Germinal center (tissue), 1 donor: ENCODE measurements around the gene ARID1B.
"Not testable (repeated sequence)": the region's sequence is repeated elsewhere in the genome, so short reads cannot be mapped to it uniquely, and the experiment has no call there.

ENCODE experiments used
- DNase-seq: peaks from one replicate; pipeline ENCODE4 v3.0.0; 2012; ENCODE audit warnings: mixed read lengths, low spot score

The ARID1B gene

GRCh38 chr6:156963712-156964700 is 186.8 kb downstream of the ARID1B start:
- no peak for DNase-seq

DNA sequence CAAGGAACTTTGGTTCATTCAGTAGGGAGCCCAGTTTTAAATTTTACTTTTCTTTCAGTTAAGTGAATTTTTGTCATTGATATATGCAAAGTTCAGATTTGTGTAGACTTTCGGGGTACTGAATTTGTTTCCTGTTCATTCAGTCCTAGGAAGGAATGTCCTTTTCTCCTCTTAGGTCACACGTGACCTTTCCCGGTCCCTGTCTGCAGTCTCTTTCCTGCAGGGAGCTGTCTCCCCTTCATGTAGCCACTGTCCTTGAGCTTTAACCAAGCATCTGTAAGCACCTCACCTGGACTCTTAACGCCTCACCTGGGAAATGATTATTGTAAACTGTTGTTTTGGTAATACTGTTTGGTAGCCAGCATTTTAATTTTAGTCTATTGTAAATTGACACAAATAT is 190.7 kb downstream of the ARID1B start:
- no peak for DNase-seq

GRCh38 chr6:156969233-156969632 is 192.1 kb downstream of the ARID1B start:
- DNase-seq, result no peak

DNA sequence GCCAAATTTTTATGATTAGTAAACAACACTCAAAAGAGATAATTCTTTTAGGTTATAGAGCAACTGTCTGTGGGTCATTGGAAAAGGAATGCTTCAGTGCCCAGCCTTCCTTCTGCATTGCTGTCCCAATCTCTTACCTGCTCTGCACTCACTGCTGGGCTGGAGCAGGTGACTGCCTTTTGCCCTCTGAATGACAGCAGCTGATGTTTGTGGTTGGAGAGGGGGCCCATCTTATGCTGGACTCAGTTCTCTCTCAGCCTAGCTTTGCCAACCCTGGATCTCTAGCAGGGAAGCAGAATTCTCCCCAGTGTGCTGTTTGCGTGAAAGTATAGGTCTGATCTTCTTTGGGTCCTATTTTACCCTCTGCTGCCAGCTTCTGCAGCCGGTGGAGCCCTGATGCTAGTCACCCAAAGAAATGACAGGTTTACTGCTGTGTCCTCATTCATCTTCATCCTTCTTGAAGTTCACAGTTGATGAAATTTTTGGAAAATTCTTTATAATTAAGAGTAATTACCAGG is 193.5 kb downstream of the ARID1B start:
- no peak for DNase-seq

DNA sequence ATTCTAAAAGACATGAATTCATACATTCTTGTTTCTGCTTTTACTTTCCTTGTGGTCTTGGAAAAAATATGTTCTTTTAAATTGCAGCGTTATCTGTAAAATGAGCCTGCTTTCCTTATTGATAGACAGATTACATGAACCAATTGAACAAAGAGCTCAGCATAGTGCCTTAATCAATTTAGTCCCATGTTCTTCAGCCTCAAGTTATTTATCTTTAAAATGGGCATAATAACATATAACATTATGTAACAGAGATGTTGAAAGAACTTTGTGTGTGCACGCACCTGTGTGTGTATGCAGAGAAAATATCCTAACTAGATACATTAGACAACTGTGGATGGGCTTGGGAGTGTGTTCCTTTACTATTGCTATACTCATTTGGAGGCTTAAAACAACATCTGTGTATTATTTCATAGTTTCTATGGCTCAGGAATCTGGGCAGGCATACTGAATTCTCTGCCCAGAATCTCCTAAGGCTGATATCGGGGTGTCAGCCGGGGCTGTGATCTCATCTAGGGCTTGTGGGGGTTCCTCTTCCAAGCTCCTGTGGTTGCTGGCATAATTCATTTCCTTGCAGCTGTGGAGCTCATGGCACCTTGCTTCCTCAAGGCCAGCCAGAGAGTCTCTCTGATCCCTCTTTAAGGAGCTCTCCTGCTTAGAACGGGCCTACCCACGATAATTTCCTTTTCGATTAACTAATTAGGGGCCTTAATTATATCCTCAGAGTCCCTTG is 194.1 kb downstream of the ARID1B start:
- no peak for DNase-seq

- DNase-seq, result no peak
Observed at GRCh38 chr6:156972145-156972544, 195.0 kb downstream of the ARID1B start.

DNA sequence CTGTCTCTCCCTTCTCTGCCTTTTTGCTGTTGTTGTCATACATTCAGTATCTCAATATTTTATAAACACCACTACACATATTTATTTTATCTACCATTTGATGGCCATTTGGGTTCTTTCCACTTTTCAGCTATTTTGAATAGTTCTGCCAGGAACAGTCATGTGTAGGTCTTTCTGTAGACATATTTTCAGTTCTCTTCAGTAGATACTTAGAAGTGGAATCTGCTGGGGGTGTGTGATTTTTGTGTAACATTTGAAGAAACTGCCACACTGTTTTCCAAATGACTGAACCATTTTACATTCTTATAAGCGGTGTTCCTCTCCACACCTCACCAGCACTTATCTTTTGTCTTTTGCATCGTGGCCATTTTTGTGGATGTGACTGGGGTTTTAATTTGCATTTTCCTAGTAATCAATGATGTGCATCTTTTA is 197.7 kb downstream of the ARID1B start:
- DNase-seq, result no peak

DNA sequence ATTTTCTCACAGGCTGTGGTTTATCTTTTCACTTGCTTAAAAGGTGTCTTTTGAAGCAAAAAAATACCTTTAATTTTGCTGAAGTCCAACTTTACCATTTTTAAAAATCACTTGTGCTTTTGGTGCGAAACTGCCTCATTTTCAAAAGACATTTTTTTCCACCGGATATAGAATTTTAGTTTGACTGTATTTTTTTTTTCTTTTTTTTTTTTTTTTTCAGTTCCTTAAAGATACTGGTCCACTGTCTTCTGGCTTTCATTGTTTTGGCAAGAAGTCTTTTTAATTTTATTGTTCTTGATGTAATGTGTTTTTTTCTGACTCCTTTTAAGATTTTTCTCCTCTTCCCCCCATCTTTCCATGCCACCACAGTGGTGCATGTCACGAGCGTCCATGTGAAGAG is 198.2 kb downstream of the ARID1B start:
- no peak for DNase-seq

- DNase-seq, result no peak
Observed at GRCh38 chr6:156976216-156977127, 199.3 kb downstream of the ARID1B start.

GRCh38 chr6:156977527-156978291 is 200.5 kb downstream of the ARID1B start:
- no peak for DNase-seq

DNA sequence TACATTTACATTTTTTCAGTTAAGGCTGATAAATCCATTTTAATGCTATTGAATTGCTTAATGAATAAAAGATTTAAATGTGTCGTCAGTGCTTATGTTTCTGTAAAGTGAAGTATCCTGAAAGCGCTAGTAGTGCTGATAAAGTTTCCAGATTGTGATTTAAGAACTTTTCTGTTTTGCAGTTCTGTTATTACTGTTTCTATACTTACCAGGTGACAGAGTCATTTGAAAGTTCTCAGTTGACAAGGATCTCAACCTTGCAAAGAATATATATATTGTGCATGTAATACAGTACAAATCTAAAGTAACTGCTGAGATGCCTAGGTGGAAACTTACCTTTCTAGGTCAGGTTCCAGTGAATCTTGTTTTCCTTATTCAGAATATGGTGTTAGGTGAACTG is 201.8 kb downstream of the ARID1B start:
- DNase-seq, result no peak

DNA sequence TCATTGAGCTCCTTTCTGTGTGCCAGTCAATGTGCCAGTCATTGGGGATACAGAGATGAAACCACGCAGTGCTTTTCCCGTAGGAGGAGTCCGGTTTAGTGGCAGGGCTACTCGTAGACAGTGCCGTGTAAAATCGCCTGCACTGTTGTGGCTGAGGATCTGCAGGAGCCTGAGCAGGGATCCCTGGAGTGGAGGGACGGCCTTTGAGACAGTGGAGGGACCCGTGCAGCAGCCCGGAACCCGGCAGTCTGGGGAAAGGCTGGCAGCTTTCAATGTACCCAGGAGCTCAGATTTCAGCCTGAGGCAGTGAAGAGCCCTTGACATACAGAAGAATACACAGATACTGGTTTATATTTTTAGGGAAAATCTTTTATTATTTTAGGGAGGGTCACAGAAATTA is 203.3 kb downstream of the ARID1B start:
- no peak for DNase-seq

DNA sequence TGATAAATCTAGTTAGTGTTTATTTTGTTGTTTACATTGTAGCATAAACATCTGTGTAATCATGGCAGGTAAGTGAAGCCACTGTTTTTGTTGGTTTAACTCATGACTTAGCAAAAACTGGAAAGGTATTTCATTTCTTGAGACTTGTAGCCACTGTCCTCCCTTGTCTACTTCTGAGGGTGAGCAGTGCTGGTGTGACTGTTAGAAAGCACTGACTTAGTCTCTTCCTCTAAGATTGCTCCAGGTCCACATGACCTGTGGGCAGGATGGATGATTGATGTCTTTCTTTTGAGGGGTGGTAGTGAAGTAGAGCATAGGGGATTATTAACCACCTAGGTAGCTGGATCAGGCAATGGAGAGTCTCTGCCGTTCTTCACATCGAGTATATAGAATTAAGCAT is 203.8 kb downstream of the ARID1B start:
- no peak for DNase-seq

- no peak for DNase-seq
Observed at GRCh38 chr6:156982168-156982567, 205.0 kb downstream of the ARID1B start.

GRCh38 chr6:156982864-156983263 is 205.7 kb downstream of the ARID1B start:
- DNase-seq, result not testable (repeated sequence)

- DNase-seq, result no peak
Observed at GRCh38 chr6:156984178-156984738, 207.1 kb downstream of the ARID1B start.

DNA sequence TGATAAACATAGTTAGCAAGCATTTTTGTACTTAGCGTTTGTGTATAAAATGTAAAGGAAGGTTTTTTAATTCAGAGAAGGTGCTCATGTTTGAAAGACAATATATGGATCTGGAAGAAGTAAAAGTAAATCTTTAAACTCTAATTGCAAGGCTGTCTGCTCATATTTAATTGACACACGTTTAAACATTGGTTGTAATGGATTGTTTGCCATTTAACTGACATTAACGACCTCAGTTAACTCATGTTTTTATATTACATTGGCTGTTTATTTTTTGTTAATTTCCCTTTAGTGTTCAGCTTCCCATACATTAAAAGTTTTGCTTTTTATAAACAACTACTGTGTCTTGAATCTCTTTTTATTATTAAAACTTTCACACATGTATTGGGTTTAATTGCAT is 208.1 kb downstream of the ARID1B start:
- no peak for DNase-seq

DNA sequence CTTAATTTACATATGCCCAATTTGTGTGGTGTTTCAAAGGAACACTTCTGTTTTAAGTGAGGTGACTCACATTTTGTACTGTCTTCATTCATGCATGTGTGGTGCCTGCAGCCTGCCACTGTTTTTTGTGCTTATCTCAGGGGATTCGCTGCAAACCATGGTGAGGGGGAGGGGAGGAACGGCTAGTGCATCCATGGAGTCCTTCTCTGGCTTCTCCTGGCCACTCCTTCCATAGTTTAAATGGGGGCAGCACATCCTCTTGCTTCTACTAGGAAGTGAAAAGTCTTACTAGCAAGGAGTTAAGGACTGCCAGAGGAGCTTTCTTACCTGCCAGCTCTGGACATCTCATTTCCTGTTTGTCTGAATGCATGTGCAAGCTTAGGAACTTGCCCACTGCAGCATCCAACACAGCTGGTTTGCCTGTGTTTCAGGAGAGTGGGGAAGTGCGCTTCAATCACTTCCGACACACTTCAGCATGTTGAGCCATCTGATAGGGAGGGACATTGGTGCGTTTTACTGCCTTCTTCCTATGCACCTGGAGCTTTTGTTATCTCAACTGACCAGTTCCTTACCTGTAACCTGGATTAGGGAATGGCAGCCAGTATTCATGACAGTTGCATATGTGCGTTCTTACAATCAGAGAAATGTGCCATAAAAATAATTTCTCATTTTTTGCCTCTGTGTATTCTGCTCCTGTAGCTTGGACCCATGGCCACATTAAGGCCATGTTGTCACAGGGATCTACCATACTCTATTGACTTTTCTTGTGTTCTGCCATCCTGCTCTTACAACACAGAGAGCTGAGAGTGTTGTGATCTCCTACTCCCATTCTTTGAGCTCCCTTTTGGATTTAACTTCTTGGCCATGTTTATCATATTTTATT is 211.3 kb downstream of the ARID1B start:
- peak; percentile 84 for DNase-seq

DNA sequence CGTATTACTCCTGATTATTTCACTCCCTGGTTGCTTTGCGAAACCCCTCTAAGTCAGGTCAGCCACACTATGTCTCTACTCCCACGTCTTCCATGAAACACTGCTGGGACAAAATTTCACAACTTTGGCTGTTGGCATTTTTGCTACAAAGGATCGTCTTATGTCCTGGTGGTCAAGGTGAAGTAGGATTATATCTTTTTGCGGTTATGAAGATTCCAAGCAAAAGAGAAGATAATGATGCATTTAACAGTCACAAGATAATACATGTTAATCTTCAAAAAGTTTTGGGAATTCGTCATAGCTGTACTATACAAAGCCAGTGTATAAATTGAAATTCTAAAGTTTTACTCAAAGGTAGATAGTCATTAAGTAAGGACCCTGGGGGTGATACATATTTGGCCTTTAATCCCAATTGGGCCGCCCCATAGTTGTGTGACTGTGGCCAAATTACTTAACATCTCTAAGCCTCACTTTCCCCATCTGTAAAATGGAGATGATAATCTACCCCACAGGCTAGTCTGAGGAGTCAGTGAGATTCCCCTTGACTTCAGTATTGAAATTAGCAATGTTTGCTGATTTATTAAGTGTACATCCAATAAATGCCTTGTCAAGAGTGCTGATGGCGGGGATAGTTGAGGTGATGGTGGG is 212.1 kb downstream of the ARID1B start:
- no peak for DNase-seq
